DND-41 (cell line): Measurements from ENCODE around the gene ATG13.

Source experiments
- CTCF ChIP-seq: IDR thresholded peaks from 2 replicates; pipeline ENCODE4 v1.5.1; 2012; ENCODE audit warnings: borderline replicate concordance, low read length, moderate library complexity, mild to moderate bottlenecking; ENCODE audit not compliant: poor library complexity, severe bottlenecking; ENCODE audit errors: extremely low read depth
- EZH2 ChIP-seq: IDR thresholded peaks from 3 replicates; pipeline ENCODE4 v1.6.1; 2012; ENCODE audit warnings: borderline replicate concordance, low read depth, mild to moderate bottlenecking, moderate library complexity, low read length, inconsistent platforms; ENCODE audit not compliant: severe bottlenecking

GRCh38 chr11:46603704-46604308, 13.5 kb upstream of the ATG13 start:
- TF ChIP-seq CTCF: no peak
- TF ChIP-seq EZH2: no peak
